Endothelial cell of umbilical vein (primary cell): ENCODE results near the gene PEX16.

ENCODE experiments used
- EZH2 ChIP-seq: IDR thresholded peaks from 2 replicates; pipeline ENCODE4 v1.6.1; 2012; ENCODE audit warnings: borderline replicate concordance, low read depth, mild to moderate bottlenecking, moderate library complexity, low read length, inconsistent platforms; ENCODE audit not compliant: severe bottlenecking
- GATA2 ChIP-seq: IDR thresholded peaks from 2 replicates; pipeline ENCODE4 v1.7.0; 2011; ENCODE audit warnings: low read depth, mild to moderate bottlenecking, moderate library complexity, mixed read lengths, low read length; ENCODE audit not compliant: insufficient read length, insufficient read depth
- JUN ChIP-seq: IDR thresholded peaks from 2 replicates; pipeline ENCODE4 v1.6.1; 2011; ENCODE audit warnings: borderline replicate concordance, low read depth; ENCODE audit not compliant: insufficient read length, insufficient read depth
- MAX ChIP-seq: IDR thresholded peaks from 2 replicates; pipeline ENCODE4 v1.6.1; 2011; ENCODE audit not compliant: insufficient read depth, insufficient read length
- MYC ChIP-seq: IDR thresholded peaks from one replicate; pipeline ENCODE4 v1.6.1; 2011; ENCODE audit warnings: mild to moderate bottlenecking, low read depth, low read length
- POLR2A ChIP-seq: IDR thresholded peaks from 2 replicates; pipeline ENCODE4 v1.6.1; 2012; ENCODE audit warnings: low read depth, mild to moderate bottlenecking, control low read depth, low read length
- POLR2AphosphoS5 ChIP-seq: IDR thresholded peaks from 2 replicates; pipeline ENCODE4 v1.6.1; 2012; ENCODE audit warnings: low read depth, mild to moderate bottlenecking, control low read depth, low read length, moderate library complexity; ENCODE audit not compliant: insufficient read depth
- TF ChIP-seq, protein P1 (sequence below), 2 donors: IDR thresholded peaks; 1 replicate in 1 of 2; 2 replicates in 1 of 2; pipeline ENCODE4 v1.5.1; 2011; ENCODE audit warnings: low read length in 2 of 2, mild to moderate bottlenecking in 2 of 2, moderate library complexity in 2 of 2, control low read depth in 1 of 2, inconsistent platforms in 1 of 2, low read depth in 1 of 2; ENCODE audit not compliant: insufficient read depth in 1 of 2; ENCODE audit errors: extremely low read depth in 1 of 2

DNA sequence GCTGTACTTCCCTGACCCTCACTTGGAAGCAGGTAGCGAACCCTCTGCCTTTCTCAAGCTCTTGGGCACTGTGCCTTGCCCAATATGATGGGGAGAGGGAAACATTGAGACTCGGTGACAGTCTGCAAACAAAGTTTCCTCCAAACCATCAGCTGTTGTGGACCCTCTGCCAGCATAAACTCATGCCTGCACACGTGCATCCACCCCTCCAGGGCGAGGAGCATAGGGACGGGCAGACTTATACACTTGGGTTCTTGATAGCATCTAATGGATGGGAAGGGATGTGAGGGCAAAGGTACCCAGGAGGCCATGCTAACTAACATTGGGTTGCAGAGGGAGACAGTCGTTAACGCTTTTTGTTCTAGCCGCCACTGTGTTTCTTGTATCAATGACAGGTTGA, 40.5 kb downstream of the PEX16 start:
- TF ChIP-seq, protein P1, sequence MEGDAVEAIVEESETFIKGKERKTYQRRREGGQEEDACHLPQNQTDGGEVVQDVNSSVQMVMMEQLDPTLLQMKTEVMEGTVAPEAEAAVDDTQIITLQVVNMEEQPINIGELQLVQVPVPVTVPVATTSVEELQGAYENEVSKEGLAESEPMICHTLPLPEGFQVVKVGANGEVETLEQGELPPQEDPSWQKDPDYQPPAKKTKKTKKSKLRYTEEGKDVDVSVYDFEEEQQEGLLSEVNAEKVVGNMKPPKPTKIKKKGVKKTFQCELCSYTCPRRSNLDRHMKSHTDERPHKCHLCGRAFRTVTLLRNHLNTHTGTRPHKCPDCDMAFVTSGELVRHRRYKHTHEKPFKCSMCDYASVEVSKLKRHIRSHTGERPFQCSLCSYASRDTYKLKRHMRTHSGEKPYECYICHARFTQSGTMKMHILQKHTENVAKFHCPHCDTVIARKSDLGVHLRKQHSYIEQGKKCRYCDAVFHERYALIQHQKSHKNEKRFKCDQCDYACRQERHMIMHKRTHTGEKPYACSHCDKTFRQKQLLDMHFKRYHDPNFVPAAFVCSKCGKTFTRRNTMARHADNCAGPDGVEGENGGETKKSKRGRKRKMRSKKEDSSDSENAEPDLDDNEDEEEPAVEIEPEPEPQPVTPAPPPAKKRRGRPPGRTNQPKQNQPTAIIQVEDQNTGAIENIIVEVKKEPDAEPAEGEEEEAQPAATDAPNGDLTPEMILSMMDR (IDR thresholded peaks at IDR 0.05; ENCODE audit: extremely low read depth in 1 of 2, insufficient read depth in 1 of 2, low read depth in 1 of 2, low read length in 2 of 2) = no peak
- no peak for TF ChIP-seq EZH2
- no peak for TF ChIP-seq POLR2A
- no peak for TF ChIP-seq POLR2AphosphoS5
- no peak for TF ChIP-seq MAX
- TF ChIP-seq MYC = no peak
- TF ChIP-seq JUN = no peak
- no peak for TF ChIP-seq GATA2
